Uterus (tissue), 2 donors: ENCODE data around the gene SKIL.

Experiments
- CTCF ChIP-seq, 4 experiments: fragments of 200-600 bp in 2 of 4; fragments of 450-650 bp in 2 of 4; sonication (generic) in 2 of 4; IDR thresholded peaks; one replicate each; pipeline ENCODE4 v1.5.1; 2016 to 2019; ENCODE audit warnings: antibody characterized with exemption in 4 of 4, mild to moderate bottlenecking in 2 of 4, moderate library complexity in 1 of 4
- POLR2A ChIP-seq, 2 donors: fragments of 450-650 bp; IDR thresholded peaks; one replicate each; pipeline ENCODE4 v1.6.1; 2016; ENCODE audit warnings: antibody characterized with exemption in 2 of 2, mild to moderate bottlenecking in 1 of 2, moderate library complexity in 1 of 2

GRCh38 chr3:170424879-170425278 lies 67.4 kb downstream of the SKIL start:
- TF ChIP-seq CTCF (IDR thresholded peaks at IDR 0.05), result no peak
- no peak for TF ChIP-seq POLR2A (IDR thresholded peaks at IDR 0.05)
